ENCODE results near the gene RPS6KA5.

The RPS6KA5 gene

GRCh38 chr14:90831821-90832220 is 228.6 kb downstream of the RPS6KA5 start:
- DNase-seq (ENCODE audit: low read depth in 1 of 2, low spot score in 1 of 2): no peak
- Histone ChIP-seq H3K27ac (replicated peaks) (no peak overlapping the region), H3K27me3 (ENCODE audit: insufficient read depth, poor library complexity, severe bottlenecking) (no peaks in the 10 kb centered on the region), H3K4me3 (replicated peaks; ENCODE audit: insufficient read depth, low read length) (no peak overlapping the region)
- TF ChIP-seq POLR2AphosphoS5 (IDR thresholded peaks at IDR 0.05; ENCODE audit: low read depth) (no peak), GABPA (IDR thresholded peaks at IDR 0.05; ENCODE audit: low read depth) (no peak), CTCF (IDR thresholded peaks at IDR 0.05; ENCODE audit: insufficient read depth, low read length) (no peak)

GRCh38 chr14:90830931-90831701 is 229.3 kb downstream of the RPS6KA5 start:
- no peak for DNase-seq (ENCODE audit: low read depth in 1 of 2, low spot score in 1 of 2)
- TF ChIP-seq SPI1 (IDR thresholded peaks at IDR 0.05; ENCODE audit: borderline replicate concordance, low read depth): no peak
- TF ChIP-seq, protein P1, sequence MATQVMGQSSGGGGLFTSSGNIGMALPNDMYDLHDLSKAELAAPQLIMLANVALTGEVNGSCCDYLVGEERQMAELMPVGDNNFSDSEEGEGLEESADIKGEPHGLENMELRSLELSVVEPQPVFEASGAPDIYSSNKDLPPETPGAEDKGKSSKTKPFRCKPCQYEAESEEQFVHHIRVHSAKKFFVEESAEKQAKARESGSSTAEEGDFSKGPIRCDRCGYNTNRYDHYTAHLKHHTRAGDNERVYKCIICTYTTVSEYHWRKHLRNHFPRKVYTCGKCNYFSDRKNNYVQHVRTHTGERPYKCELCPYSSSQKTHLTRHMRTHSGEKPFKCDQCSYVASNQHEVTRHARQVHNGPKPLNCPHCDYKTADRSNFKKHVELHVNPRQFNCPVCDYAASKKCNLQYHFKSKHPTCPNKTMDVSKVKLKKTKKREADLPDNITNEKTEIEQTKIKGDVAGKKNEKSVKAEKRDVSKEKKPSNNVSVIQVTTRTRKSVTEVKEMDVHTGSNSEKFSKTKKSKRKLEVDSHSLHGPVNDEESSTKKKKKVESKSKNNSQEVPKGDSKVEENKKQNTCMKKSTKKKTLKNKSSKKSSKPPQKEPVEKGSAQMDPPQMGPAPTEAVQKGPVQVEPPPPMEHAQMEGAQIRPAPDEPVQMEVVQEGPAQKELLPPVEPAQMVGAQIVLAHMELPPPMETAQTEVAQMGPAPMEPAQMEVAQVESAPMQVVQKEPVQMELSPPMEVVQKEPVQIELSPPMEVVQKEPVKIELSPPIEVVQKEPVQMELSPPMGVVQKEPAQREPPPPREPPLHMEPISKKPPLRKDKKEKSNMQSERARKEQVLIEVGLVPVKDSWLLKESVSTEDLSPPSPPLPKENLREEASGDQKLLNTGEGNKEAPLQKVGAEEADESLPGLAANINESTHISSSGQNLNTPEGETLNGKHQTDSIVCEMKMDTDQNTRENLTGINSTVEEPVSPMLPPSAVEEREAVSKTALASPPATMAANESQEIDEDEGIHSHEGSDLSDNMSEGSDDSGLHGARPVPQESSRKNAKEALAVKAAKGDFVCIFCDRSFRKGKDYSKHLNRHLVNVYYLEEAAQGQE (IDR thresholded peaks at IDR 0.05; ENCODE audit: insufficient replicate concordance, low read depth): no peak
- TF ChIP-seq POLR2AphosphoS5 (IDR thresholded peaks at IDR 0.05; ENCODE audit: low read depth): no peak
- no peak for TF ChIP-seq GABPA (IDR thresholded peaks at IDR 0.05; ENCODE audit: low read depth)
- no peak for TF ChIP-seq CTCF (IDR thresholded peaks at IDR 0.05; ENCODE audit: insufficient read depth, low read length)
- Histone ChIP-seq H3K27me3 (ENCODE audit: insufficient read depth, poor library complexity, severe bottlenecking) (no peaks in the 10 kb centered on the region), H3K4me3 (replicated peaks; ENCODE audit: insufficient read depth, low read length) (no peak overlapping the region), H3K27ac (replicated peaks) (no peak overlapping the region)

DNA sequence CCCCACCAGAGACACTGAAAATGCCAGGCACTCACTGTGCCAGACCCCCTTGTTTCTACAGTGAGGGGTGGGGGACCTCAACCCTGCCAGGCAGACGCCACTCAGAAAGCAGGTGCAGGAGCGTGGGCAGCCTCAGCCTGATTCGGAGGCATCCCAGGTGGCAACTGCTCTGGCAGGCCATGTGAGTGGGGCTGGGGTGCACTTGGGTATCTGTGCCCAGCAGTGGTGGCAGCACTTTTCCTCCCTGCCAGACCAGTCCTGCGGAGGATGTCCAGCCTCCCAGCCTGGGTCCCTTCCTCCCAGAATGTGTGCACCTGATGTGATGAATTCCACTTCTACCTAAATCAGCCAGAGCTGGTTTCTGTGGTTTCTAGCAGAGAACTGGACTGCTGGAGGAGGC is 230.8 kb downstream of the RPS6KA5 start:
- TF ChIP-seq CTCF (IDR thresholded peaks at IDR 0.05; ENCODE audit: insufficient read depth, low read length): no peak
- no peak for TF ChIP-seq POLR2AphosphoS5 (IDR thresholded peaks at IDR 0.05; ENCODE audit: low read depth)
- TF ChIP-seq, protein P1 (IDR thresholded peaks at IDR 0.05; ENCODE audit: insufficient replicate concordance, low read depth): no peak
- TF ChIP-seq GABPA (IDR thresholded peaks at IDR 0.05; ENCODE audit: low read depth): no peak
- no peak for TF ChIP-seq SPI1 (IDR thresholded peaks at IDR 0.05; ENCODE audit: borderline replicate concordance, low read depth)
- Histone ChIP-seq H3K27me3 (ENCODE audit: insufficient read depth, poor library complexity, severe bottlenecking) (no peaks in the 10 kb centered on the region), H3K4me3 (replicated peaks; ENCODE audit: insufficient read depth, low read length) (no peak overlapping the region), H3K27ac (replicated peaks) (no peak overlapping the region)
- no peak for DNase-seq (ENCODE audit: low read depth in 1 of 2, low spot score in 1 of 2)

Data from HL-60 (cell line).